Stimulated activated CD8-positive, alpha-beta memory T cell treated with anti-CD3 and anti-CD28 coated beads, Interleukin-7, amount 100 ng/mL, for 48 hours (primary cell): ENCODE results near the gene CALHM4.
"Not testable (repeated sequence)": the region's sequence is repeated elsewhere in the genome, so short reads cannot be mapped to it uniquely, and the experiment has no call there.

Experiments
- DNase-seq, 2 donors: peaks; one replicate each; pipeline ENCODE4 v3.0.0-alpha.2; 2020; ENCODE audit warnings: low read depth in 1 of 2; ENCODE audit errors: extremely low read depth in 1 of 2

CALHM4 gene

DNA sequence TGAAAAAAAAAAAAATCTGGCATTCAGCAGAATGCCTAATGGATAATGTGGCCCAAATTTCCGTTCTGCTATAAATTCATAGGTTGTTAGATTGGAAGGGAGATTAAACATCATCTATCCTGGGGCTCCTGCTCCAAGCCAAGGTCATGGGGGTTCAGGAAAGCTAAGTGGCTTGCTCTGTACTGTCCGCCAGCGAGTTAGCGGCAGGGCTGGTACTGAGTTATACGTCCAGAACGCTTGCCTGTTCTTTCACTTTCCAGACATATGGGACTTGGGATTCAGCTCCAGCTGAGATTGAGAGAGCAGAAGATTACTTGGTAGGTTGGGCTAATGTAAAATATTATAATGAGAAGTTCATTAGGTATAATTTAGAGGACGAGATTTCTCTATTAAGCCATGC is 18.6 kb downstream of the CALHM4 start:
- DNase-seq, result no peak

DNA sequence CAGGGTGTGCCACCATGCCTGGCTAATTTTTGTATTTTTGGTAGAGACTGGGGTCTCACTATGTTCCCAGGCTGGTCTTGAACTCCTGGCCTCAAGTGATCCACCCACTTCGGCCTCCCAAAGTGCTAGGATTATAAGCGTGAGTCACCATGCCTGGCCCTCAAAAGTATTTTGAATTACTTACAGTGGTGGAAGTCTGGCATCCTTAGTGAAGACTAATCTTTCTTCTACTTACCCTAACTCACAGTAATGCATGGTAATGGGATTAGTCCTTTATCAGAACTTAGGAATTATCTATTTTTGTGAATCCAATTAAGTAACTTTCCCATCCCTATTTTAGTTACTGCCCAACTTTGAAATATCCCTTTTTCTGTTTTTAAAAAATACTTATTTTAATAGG is 21.7 kb downstream of the CALHM4 start:
- DNase-seq, result no peak

DNA sequence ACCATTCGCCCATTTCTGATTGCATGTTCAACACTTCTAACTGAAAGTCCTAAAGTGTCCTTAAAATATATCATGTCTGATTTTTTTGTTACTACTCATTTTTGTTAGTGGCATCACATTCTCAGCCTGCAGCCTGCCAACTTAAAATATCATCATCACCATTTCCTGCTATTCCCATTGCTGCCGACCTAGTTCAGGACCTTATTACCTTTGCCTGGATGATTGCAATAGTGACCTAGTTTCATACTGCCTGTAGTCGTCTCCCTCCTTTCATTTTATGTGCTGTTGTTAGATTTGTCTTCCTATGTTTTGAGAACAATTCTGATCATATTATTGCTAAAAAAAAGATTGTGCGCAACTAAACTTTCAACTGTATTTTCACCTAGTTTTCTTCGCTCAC is 23.9 kb downstream of the CALHM4 start:
- no peak for DNase-seq

DNA sequence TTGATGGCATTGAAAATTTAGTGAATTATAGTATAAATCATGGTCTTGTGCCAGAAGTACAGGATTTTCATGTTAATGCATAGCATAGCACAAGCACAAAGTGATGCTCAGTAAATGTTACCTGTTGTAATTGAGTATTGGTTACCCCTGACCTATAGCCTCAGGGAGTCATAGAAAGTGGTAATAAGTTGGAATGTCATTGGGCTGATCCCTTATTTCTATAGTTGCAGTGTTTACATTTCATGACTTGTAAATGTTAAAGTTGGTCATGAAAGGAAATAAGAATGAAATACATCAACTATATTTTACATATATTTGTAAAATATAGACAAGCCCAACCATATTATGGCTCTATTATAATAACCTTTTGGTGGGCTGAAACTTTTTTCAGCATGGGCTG is 24.8 kb downstream of the CALHM4 start:
- DNase-seq, result no peak

DNA sequence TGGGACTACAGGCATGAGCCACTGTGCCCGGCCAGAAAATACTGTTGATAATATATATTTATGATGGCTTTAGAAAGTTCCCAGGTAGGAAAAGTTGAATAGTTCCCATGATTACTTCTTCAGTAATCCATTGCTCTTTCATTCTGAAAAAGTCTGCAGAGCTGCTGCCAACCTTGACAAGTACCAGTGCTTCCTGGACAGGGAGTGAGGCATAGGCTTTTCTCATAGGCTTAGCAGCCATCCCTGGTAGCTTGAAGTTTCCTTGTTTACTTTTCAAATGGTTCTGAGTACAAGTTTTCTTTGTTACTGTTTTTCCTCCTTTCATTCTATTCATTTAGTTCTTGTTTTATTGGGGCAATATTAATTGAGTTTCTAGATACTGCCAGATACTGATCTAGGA is 25.6 kb downstream of the CALHM4 start:
- no peak for DNase-seq

DNA sequence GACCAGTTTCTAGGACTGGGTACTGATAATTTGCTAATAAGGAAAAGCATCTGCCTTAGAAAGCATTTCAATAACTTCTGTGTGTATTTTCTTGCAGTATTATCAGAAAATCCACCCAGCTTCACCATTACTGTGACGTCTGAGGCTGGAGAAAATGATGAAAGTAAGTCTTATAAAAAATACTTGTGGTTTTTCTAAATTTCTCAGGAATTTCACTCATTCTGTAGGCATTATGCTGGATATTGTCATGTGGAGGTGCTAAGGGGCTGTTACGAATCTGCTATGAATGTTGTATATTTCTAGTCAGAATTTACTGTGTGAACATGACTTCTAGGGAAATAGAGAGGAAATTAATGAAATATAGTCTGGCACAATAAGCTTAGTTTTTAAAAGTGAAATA is 26.6 kb downstream of the CALHM4 start:
- DNase-seq, result no peak

DNA sequence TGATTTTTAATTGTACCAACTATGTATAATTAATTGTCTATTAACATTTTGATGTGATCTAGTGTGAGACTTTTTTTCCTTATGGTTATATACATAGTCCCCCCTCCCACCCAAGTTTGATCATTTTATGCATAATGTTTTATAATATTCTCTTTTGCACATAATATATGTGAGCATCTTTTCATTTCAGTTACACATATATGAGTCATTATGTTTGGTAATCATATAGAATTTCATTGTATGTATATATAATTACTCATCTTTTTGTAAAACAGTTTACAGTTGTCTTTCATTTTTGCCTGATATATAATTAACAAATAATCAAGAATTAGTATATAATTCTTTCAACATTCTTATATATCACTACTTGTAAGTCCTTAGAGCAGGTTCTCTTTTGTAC is 32.7 kb downstream of the CALHM4 start:
- no peak for DNase-seq

DNA sequence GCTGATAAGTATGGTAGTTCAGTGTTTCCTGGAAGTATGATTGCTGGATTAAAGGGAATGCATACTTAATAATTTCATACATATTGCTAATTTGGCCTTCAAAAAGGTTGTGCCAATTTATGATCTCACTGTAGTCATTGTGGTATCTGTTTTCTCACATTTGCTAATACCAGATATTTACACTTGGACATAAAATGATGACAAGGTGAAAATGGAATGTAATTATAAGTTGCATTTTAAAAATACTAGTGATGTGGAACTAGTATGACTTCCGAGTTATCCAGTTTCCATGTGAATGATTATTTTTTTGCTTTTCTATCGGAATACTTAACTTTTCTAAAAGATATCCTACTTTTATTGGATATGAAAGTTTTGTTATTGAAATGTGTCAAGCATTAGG is 33.2 kb downstream of the CALHM4 start:
- DNase-seq, result no peak

DNA sequence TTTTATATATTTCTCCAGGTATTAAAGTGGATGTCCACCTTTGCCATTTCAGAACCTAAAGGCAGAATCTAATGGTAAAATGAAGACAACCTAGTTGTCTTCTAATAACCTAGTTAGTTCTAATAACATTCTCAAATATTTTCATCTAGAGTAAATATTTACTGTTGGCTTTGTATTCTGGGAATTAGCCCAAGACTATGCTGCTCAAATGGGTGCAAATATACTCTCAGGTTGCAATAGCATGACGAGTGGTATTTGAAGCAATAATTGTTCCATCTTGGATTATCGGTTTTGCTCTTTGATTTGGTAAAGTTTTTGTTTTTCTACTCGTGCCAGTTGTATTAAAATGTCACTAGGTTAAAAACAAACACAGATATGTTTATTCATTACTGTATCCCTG is 41.7 kb downstream of the CALHM4 start:
- DNase-seq, result no peak

DNA sequence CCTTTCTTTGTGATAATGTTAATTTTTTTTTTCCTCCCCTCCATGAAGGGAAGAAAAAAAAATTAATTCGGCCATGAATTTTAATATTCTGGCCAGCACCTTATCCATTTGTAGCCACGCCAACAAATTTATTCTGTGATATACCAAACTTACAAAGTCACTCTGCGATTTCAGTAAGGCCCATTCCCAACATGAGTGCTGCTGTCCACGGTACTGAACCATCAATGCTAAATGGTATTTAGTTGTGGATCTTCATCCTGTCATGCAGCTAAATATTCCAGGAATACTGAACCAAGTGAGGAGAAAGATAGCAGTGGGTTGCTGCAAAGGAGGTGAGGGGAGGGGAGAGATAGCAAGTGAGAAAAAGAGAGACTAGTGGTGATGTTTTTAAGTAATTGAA is 43.3 kb downstream of the CALHM4 start:
- no peak for DNase-seq

DNA sequence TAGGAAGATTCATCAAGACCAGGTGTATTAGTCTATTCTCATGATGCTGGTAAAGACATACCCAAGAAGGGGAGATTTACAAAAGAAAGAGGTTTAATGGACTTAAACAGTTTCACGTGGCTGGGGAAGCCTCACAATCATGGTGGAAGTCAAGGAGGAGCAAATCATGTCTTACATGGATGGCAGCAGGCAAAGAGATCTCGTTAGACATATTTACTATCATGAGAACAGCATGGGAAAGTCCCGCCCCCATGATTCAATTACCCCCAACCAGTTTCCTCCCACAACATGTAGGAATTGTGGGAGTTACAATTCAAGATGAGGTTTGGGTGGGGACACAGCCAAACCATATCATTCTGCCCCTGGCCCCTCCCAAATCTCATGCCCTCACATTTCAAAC is 50.4 kb downstream of the CALHM4 start:
- DNase-seq, result not testable (repeated sequence)

DNA sequence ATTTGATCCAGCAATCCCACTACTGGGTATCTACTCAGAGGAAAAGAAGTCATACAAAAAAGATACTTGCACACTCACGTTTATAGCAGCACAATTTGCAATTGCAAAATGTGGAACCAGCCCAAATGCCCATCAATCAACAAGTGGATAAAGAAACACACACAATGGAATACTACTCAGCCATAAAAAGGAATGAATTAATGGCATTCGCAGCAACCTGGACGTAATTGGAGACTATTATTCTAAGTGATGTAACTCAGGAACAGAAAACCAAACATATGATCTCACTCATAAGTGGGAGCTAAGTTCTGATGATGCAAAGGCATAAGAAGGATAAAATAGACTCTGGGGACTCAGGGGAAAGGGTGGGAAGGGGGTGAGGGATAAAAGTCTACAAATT is 51.3 kb downstream of the CALHM4 start:
- not testable (repeated sequence) for DNase-seq

DNA sequence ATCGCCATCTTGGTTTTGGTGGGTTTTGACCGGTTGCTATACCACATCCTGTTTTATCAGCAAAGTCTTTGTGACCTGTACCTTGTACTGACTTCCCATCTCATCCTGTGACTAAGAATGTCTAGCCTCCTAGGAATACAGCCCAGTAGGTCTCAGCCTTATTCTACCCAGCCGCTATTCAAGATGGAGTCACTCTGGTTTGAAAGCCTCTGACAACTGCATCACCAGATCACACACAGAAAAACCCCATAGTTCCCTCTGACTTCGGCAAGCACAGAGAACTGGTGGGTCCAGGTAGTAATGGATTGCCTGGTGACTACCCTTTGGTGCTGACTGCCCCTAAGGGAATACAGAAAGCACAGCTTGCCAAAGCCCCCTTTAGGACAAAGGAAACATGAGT is 52.4 kb downstream of the CALHM4 start:
- DNase-seq, result no peak
